H1 (cell line): ENCODE data around the gene CUL1. TPM values are rescaled to one million over a fixed set of nuclear protein-coding genes. Genes with fewer than 3 reads are reported as not detected.
A peak's percentile ranks its signal among the peaks of the same experiment; 100 is the strongest.

Experiments
- CTCF ChIA-PET: fragments of 300-600 bp; sonication (Branson Sonifier 250); formaldehyde crosslinking; loops from one replicate; lab custom pipeline; 2021; ENCODE audit not compliant: partially characterized antibody; lab: Charles Lee
- POLR2A ChIA-PET: fragments of 300-600 bp; sonication (Branson Sonifier 250); formaldehyde crosslinking; loops from one replicate; lab custom pipeline; 2021; ENCODE audit warnings: inconsistent platforms; ENCODE audit not compliant: partially characterized antibody; lab: Charles Lee
- DNase-seq, 2 experiments: peaks; one replicate each; pipeline versions ENCODE4 v3.0.0 to v3.0.0-alpha.2; 2010 to 2022; ENCODE audit warnings: low spot score in 2 of 2, low read depth in 1 of 2, mixed read lengths in 1 of 2
- FAIRE-seq: peaks from 2 replicates; lab custom pipeline; 2011; peaks lifted over from hg19 to GRCh38; lab: Jason Lieb, UNC
- H2AFZ ChIP-seq: 2 replicates; pipeline ENCODE4 v1.8.1; 2012; ENCODE audit warnings: low read length, inconsistent platforms
- H2AK5ac ChIP-seq: 2 replicates; pipeline ENCODE4 v1.6.1; 2013; ENCODE audit warnings: low read depth, low read length
- H2BK120ac ChIP-seq: replicated peaks from 2 replicates; pipeline ENCODE3; 2013; ENCODE audit warnings: low read depth, low read length, inconsistent platforms
- H2BK12ac ChIP-seq: 2 replicates; pipeline ENCODE4 v1.6.1; 2013; ENCODE audit warnings: low read depth, low read length
- H2BK15ac ChIP-seq: 2 replicates; pipeline ENCODE4 v1.6.1; 2013; ENCODE audit warnings: low read length
- H2BK20ac ChIP-seq: 2 replicates; pipeline ENCODE4 v1.6.1; 2013; ENCODE audit warnings: low read length
- H2BK5ac ChIP-seq: 2 replicates; pipeline ENCODE4 v1.6.1; 2013; ENCODE audit warnings: low read depth, low read length
- H3K14ac ChIP-seq: 2 replicates; pipeline ENCODE4 v1.6.1; 2013; ENCODE audit warnings: inconsistent platforms; ENCODE audit not compliant: insufficient read length
- H3K18ac ChIP-seq: 2 replicates; pipeline ENCODE4 v1.6.1; 2013; ENCODE audit warnings: low read length; ENCODE audit errors: extremely low read depth
- H3K23ac ChIP-seq: 2 replicates; pipeline ENCODE4 v1.6.1; 2013; ENCODE audit warnings: inconsistent platforms; ENCODE audit not compliant: insufficient read length
- H3K23me2 ChIP-seq: 2 replicates; pipeline ENCODE4 v1.6.1; 2013; ENCODE audit warnings: low read depth, low read length
- H3K27ac ChIP-seq: 2 replicates; pipeline ENCODE4 v1.6.1; 2011; ENCODE audit warnings: low read depth, low read length, inconsistent platforms
- H3K27me3 ChIP-seq, 4 experiments: replicated peaks in 1 of 4; 1 replicate in 1 of 4; 2 replicates in 3 of 4; pipeline versions ENCODE4 v1.6.1 to v1.8.1; 2011 to 2013; ENCODE audit warnings: low read length in 3 of 4, mild to moderate bottlenecking in 3 of 4, inconsistent platforms in 2 of 4, mixed read lengths in 2 of 4, moderate library complexity in 1 of 4; ENCODE audit not compliant: control insufficient read depth in 3 of 4, insufficient read depth in 3 of 4; ENCODE audit errors: extremely low read depth in 1 of 4
- H3K36me3 ChIP-seq, 4 experiments: 2 replicates each; pipeline versions ENCODE4 v1.6.1 to v1.8.1; 2011 to 2013; ENCODE audit warnings: mild to moderate bottlenecking in 4 of 4, low read length in 3 of 4, moderate library complexity in 2 of 4, control low read depth in 1 of 4, inconsistent platforms in 1 of 4; ENCODE audit not compliant: insufficient read depth in 4 of 4, control insufficient read depth in 2 of 4
- H3K4ac ChIP-seq: replicated peaks from 2 replicates; pipeline ENCODE3; 2013; ENCODE audit warnings: low read length, low read depth, mixed read lengths, inconsistent platforms; ENCODE audit not compliant: insufficient read length
- H3K4me1 ChIP-seq, 4 experiments: replicated peaks in 1 of 4; 1 replicate in 1 of 4; 2 replicates in 3 of 4; pipeline versions ENCODE4 v1.6.1 to v1.8.1; 2011 to 2013; ENCODE audit warnings: low read length in 3 of 4, inconsistent platforms in 2 of 4, mixed read lengths in 1 of 4; ENCODE audit not compliant: insufficient read depth in 4 of 4, control insufficient read depth in 3 of 4
- H3K4me2 ChIP-seq, 2 experiments: 2 replicates each; pipeline versions ENCODE4 v1.6.1 to v1.8.1; 2011 to 2013; ENCODE audit warnings: low read depth in 2 of 2, low read length in 2 of 2, control low read depth in 1 of 2, inconsistent platforms in 1 of 2, mild to moderate bottlenecking in 1 of 2; ENCODE audit not compliant: insufficient read depth in 1 of 2
- H3K4me3 ChIP-seq, 4 experiments: fragments of 200-600, 300-600 bp in 1 of 4; sonication (generic), shearing (Covaris generic), sonication (Bioruptor Twin) in 1 of 4; 2 replicates each; pipeline versions ENCODE4 v1.5.1 to v1.8.1; 2011 to 2016; ENCODE audit warnings: low read length in 4 of 4, low read depth in 3 of 4, control low read depth in 2 of 4, inconsistent platforms in 2 of 4, mild to moderate bottlenecking in 2 of 4, mixed read lengths in 1 of 4, moderate library complexity in 1 of 4; ENCODE audit not compliant: insufficient read depth in 2 of 4; ENCODE audit errors: extremely low read depth in 1 of 4
- H3K56ac ChIP-seq: replicated peaks from 2 replicates; pipeline ENCODE3; 2013; ENCODE audit warnings: low read depth, mild to moderate bottlenecking, mixed read lengths, low read length, inconsistent platforms; ENCODE audit not compliant: insufficient read length
- H3K79me1 ChIP-seq: 2 replicates; pipeline ENCODE4 v1.6.1; 2013; ENCODE audit warnings: low read depth, low read length, control low read depth
- H3K79me2 ChIP-seq, 2 experiments: 2 replicates each; pipeline versions ENCODE4 v1.6.1 to v1.8.1; 2012 to 2013; ENCODE audit warnings: low read length in 2 of 2, mild to moderate bottlenecking in 2 of 2, inconsistent platforms in 1 of 2; ENCODE audit not compliant: insufficient read depth in 2 of 2, control insufficient read depth in 1 of 2
- H3K9ac ChIP-seq, 4 experiments: replicated peaks in 1 of 4; 1 replicate in 1 of 4; 2 replicates in 3 of 4; pipeline versions ENCODE4 v1.6.1 to v1.8.1; 2011 to 2013; ENCODE audit warnings: low read depth in 3 of 4, low read length in 3 of 4, control low read depth in 2 of 4, mild to moderate bottlenecking in 2 of 4, moderate library complexity in 2 of 4, inconsistent platforms in 1 of 4; ENCODE audit errors: extremely low read depth in 1 of 4
- H3K9me3 ChIP-seq, 2 experiments: 2 replicates each; pipeline versions ENCODE4 v1.6.1 to v1.8.1; 2012 to 2013; ENCODE audit warnings: mild to moderate bottlenecking in 2 of 2, moderate library complexity in 2 of 2, control low read depth in 1 of 2, inconsistent platforms in 1 of 2, low read depth in 1 of 2, low read length in 1 of 2, mixed read lengths in 1 of 2; ENCODE audit not compliant: insufficient read depth in 2 of 2
- H4K20me1 ChIP-seq, 2 experiments: replicated peaks in 1 of 2; 2 replicates each; pipeline versions ENCODE3 to v1.8.1; 2011 to 2013; ENCODE audit warnings: inconsistent platforms in 2 of 2, low read length in 2 of 2, mild to moderate bottlenecking in 1 of 2; ENCODE audit not compliant: insufficient read depth in 2 of 2, control insufficient read depth in 1 of 2
- H4K5ac ChIP-seq: 2 replicates; pipeline ENCODE4 v1.6.1; 2013; ENCODE audit warnings: low read length, low read depth, mixed read lengths, inconsistent platforms; ENCODE audit not compliant: insufficient read length
- H4K8ac ChIP-seq: 2 replicates; pipeline ENCODE4 v1.8.0; 2013; ENCODE audit warnings: mild to moderate bottlenecking, moderate library complexity, low read length, inconsistent platforms; ENCODE audit not compliant: insufficient read depth; ENCODE audit errors: extremely low read depth
- H4K91ac ChIP-seq: replicated peaks from 2 replicates; pipeline ENCODE3; 2013; ENCODE audit warnings: low read length, mixed read lengths, inconsistent platforms; ENCODE audit not compliant: insufficient read length
- NANOG ChIP-seq: IDR thresholded peaks from 2 replicates; pipeline ENCODE4 v1.6.1; 2011; ENCODE audit warnings: low read length, low read depth, mild to moderate bottlenecking, inconsistent platforms; ENCODE audit not compliant: insufficient read depth, poor library complexity, severe bottlenecking
- POU5F1 ChIP-seq: IDR thresholded peaks from 2 replicates; pipeline ENCODE4 v1.6.1; 2011; ENCODE audit warnings: low read depth, mild to moderate bottlenecking, low read length, moderate library complexity
- RFX5 ChIP-seq: IDR thresholded peaks from 2 replicates; pipeline ENCODE4 v1.6.1; 2011; ENCODE audit warnings: low read depth, low read length, improper control_type of control experiment, borderline replicate concordance
- SIRT6 ChIP-seq: IDR thresholded peaks from one replicate; pipeline ENCODE4 v1.7.1; 2012; ENCODE audit warnings: low read length, inconsistent platforms
- TAF1 ChIP-seq: IDR thresholded peaks from 2 replicates; pipeline ENCODE4 v1.6.1; 2011; ENCODE audit warnings: mild to moderate bottlenecking, low read depth, low read length
- WGBS, 2 experiments: shearing (Covaris generic) in 1 of 2; methylation state at CpG; one replicate each; pipeline versions ENCODE4 v1.1.6 to v1.1.7; 2013 to 2015; ENCODE audit warnings: low lambda C conversion rate in 2 of 2, mixed read lengths in 2 of 2, inconsistent platforms in 1 of 2, low coverage in 1 of 2, missing lambda C conversion rate in 1 of 2; ENCODE audit not compliant: insufficient replicate concordance in 2 of 2, insufficient coverage in 1 of 2, insufficient read length in 1 of 2; ENCODE audit errors: extremely low coverage in 1 of 2, missing lambda C conversion rate in 1 of 2; 5-methylcytosine and 5-hydroxymethylcytosine counted together
- polyA plus RNA-seq, 7 experiments: library from polyadenylated mRNA; depleted of rRNA in 3 of 7; stranded (reverse) in 5 of 7; unstranded in 2 of 7; fragments of >200 nt in 5 of 7; fragments of 200-250 nt in 2 of 7; gene quantifications; 1 replicate in 5 of 7; 2 replicates in 1 of 7; 4 replicates in 1 of 7; pipeline versions ENCODE4 v1.2.1 to v1.2.3, GENCODE V29; 2011 to 2013; ENCODE audit warnings: missing spikeins in 2 of 7, mixed read lengths in 2 of 7
- total RNA-seq: library from RNA; stranded (reverse); fragmentation: NEBNext Ultra II Directional; extraction: Animal tissue kit (Norgen Biotek cat#: 25700); gene quantifications from 2 replicates; pipeline ENCODE4 v1.2.1, GENCODE V29; 2021

CUL1 gene
- total and polyA plus RNA-seq, 2 of the 8 experiments (the other 6 are each of a cell fraction or from before 2014, with no cell fraction given): 33.0 to 77.3 TPM

GRCh38 chr7:148800677-148801076, 102.0 kb downstream of the CUL1 start:
- Histone ChIP-seq H4K8ac (no peak overlapping the region), H3K79me1 (no peaks in the 10 kb centered on the region), H3K4me3 (no peak overlapping the region), H2AFZ (no peak overlapping the region), H2BK15ac (no peak overlapping the region), H4K5ac (no peak overlapping the region), H3K4ac (no peak overlapping the region), H3K23ac (no peak overlapping the region), H3K9ac (no peak overlapping the region), H2BK5ac (peak overlapping the region; percentile 86; the same call in 1 of the 2 replicates), H2BK120ac (peak overlapping the region; percentile 68), H2BK20ac (0 out of 2 replicates have a peak overlapping the region, but pooled peaks have one; percentile 27), H3K56ac (no peak overlapping the region), H2AK5ac (no peak overlapping the region), H3K18ac (peak overlapping the region; percentile 48; the same call in 1 of the 2 replicates), H3K4me2 (0 out of 4 replicates have a peak overlapping the region, but pooled peaks of 1 of the 2 experiments have one; percentile 4), H3K23me2 (no peaks in the 10 kb centered on the region), H4K91ac (peak overlapping the region; percentile 65), H3K36me3 (peaks cover 2 to 39% (median 27%) of the 10 kb centered on the region in 4 experiments; a peak in 6 of 8 replicates), H3K27ac (no peak overlapping the region), H2BK12ac (no peak overlapping the region), H4K20me1 (peaks cover 0 to 2% of the 10 kb centered on the region in 2 experiments), H3K27me3 (no peaks in the 10 kb centered on the region), H3K9me3 (peaks cover 0 to 3% of the 10 kb centered on the region in 2 experiments; a peak in 1 of 4 replicates), H3K14ac (no peak overlapping the region), H3K4me1 (peaks cover 0 to 9% (median 7%) of the 10 kb centered on the region in 4 experiments; a peak in 6 of 7 replicates), H3K79me2 (no peaks in the 10 kb centered on the region)
- WGBS, 2 experiments: 83% methylated on average over 13 of the region's 13 CpGs; no CpG with 5 or more reads in 1 of the 2 experiments
- DNase-seq (no peak), FAIRE-seq (no peak)
- TF ChIP-seq TAF1 (no peak), POU5F1 (no peak), NANOG (no peak), SIRT6 (no peak), RFX5 (no peak)
- CTCF ChIA-PET: interaction anchor here (0.9 to 1.4 kb wide), 3 partner anchors 9 to 223 kb away, joined by 3 to 4 read pairs (median 3); no protein-coding TSS in a partner anchor
- POLR2A ChIA-PET: no interaction called here
